Hematopoietic multipotent progenitor cell treated with erythropoietin and hydrocortisone succinate and interleukin-3 and kit ligand, for 17 days (in vitro differentiated cells): Measurements from ENCODE around the gene FLT3.
A peak's percentile ranks its signal among the peaks of the same experiment; 100 is the strongest.

Experiments
- DNase-seq: peaks from one replicate; pipeline ENCODE4 v3.0.0-alpha.2; 2015; ENCODE audit warnings: low spot score

Gene FLT3

GRCh38 chr13:27960362-27961226 is 139.8 kb downstream of the FLT3 start:
- DNase-seq: no peak

GRCh38 chr13:27959976-27960361 is 140.4 kb downstream of the FLT3 start:
- no peak for DNase-seq

- no peak for DNase-seq
Measured at GRCh38 chr13:27956576-27957300, 143.6 kb downstream of the FLT3 start.

GRCh38 chr13:27955014-27955591 is 145.3 kb downstream of the FLT3 start:
- no peak for DNase-seq

- DNase-seq: no peak
Measured at GRCh38 chr13:27954406-27954851, 145.9 kb downstream of the FLT3 start.

- peak; percentile 32 for DNase-seq
Measured at GRCh38 chr13:27953676-27954405, 146.5 kb downstream of the FLT3 start.
